Small intestine (tissue), 7 donors: ENCODE measurements around the gene CASKIN2. TPM values are rescaled to one million over a fixed set of nuclear protein-coding genes. Genes with fewer than 3 reads are reported as not detected.

Experiments used
- DNase-seq, 2 donors: peaks; one replicate each; pipeline versions ENCODE4 v3.0.0 to v3.0.0-alpha.2; 2013
- FAIRE-seq: peaks from 2 replicates; lab custom pipeline; 2012; peaks lifted over from hg19 to GRCh38; lab: Jason Lieb, UNC
- H3K27ac ChIP-seq, 3 donors: one replicate each; pipeline ENCODE4 v1.5.1; 2013; ENCODE audit warnings: low read length in 2 of 3, mild to moderate bottlenecking in 2 of 3, control low read depth in 1 of 3, inconsistent platforms in 1 of 3, low read depth in 1 of 3, moderate library complexity in 1 of 3
- H3K27me3 ChIP-seq, 3 donors: one replicate each; pipeline ENCODE4 v1.6.1; 2013; ENCODE audit warnings: low read length in 3 of 3, inconsistent platforms in 1 of 3; ENCODE audit not compliant: control insufficient read depth in 3 of 3, insufficient read depth in 3 of 3
- H3K36me3 ChIP-seq, 3 donors: one replicate each; pipeline ENCODE4 v1.6.1; 2013; ENCODE audit warnings: low read length in 3 of 3, inconsistent platforms in 1 of 3, low read depth in 1 of 3, mild to moderate bottlenecking in 1 of 3, moderate library complexity in 1 of 3; ENCODE audit not compliant: control insufficient read depth in 3 of 3, insufficient read depth in 2 of 3
- H3K4me1 ChIP-seq, 3 donors: one replicate each; pipeline ENCODE4 v1.6.1; 2013; ENCODE audit warnings: low read length in 2 of 3, inconsistent platforms in 1 of 3, low read depth in 1 of 3, mild to moderate bottlenecking in 1 of 3, moderate library complexity in 1 of 3; ENCODE audit not compliant: control insufficient read depth in 3 of 3, insufficient read depth in 2 of 3
- H3K4me3 ChIP-seq, 3 donors: one replicate each; pipeline ENCODE4 v1.5.1; 2013; ENCODE audit warnings: low read length in 3 of 3, control low read depth in 1 of 3, inconsistent platforms in 1 of 3, low read depth in 1 of 3, mild to moderate bottlenecking in 1 of 3, moderate library complexity in 1 of 3
- H3K9me3 ChIP-seq, 2 donors: one replicate each; pipeline ENCODE4 v1.6.1; 2013; ENCODE audit warnings: low read depth in 1 of 2, low read length in 1 of 2; ENCODE audit not compliant: control insufficient read depth in 2 of 2, insufficient read depth in 1 of 2
- WGBS, 3 donors: extraction: QIAGEN DNeasy Blood & Tissue Kit; methylation state at CpG; one replicate each; pipeline ENCODE4 v1.1.7; 2013; 5-methylcytosine and 5-hydroxymethylcytosine counted together
- polyA plus RNA-seq, 4 donors: library from polyadenylated mRNA; stranded (reverse) in 3 of 4; unstranded in 1 of 4; fragments of 200-250 nt in 3 of 4; fragments of 120-200 nt in 1 of 4; gene quantifications; one replicate each; pipeline versions ENCODE4 v1.2.1 to v1.2.3, GENCODE V29; 2013
- donor health status: healthy with polysubstance abuse.
- donor health status: control.
- donor health status: control.
- donor health status: Bipolar disorder and iron deficiency.
- donor health status: healthy.

CASKIN2 gene
- polyA plus RNA-seq, 4 donors, result 7.6 to 15.6 (median 10.9) TPM

DNA sequence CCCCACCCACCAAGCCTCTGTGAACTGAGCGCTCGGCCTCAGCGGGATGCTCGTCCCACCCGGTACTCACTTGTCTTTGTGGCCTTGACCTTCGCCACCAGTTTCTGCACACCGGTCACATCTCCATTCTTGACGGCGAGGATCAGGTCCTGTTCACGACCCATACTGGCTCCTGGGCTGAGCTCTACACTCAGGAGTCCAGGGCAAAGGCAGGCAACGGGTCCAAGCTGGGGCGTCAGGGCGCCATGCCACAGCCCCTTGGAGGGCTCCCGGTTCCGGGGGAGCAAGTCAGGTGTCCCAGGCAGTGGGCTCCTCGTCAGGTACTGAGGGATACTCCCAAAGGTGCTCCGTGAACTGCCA is 1.7 kb downstream of the CASKIN2 start:
- Histone ChIP-seq H3K4me3 (peak overlapping the region in 1 of 3 donors; percentile 77), H3K27me3 (no peaks in the 10 kb centered on the region), H3K9me3 (no peaks in the 10 kb centered on the region), H3K4me1 (peaks cover 0 to 72% (median 7%) of the 10 kb centered on the region in 3 donors), H3K27ac (no peak overlapping the region), H3K36me3 (peaks cover 0 to 60% (median 0%) of the 10 kb centered on the region in 3 donors)
- FAIRE-seq (no peak), DNase-seq (no peak)
- 83 to 85% (median 84%) methylated on average over 17 of the region's 17 CpGs for WGBS, 3 donors

- peak overlapping the region in 1 of 3 donors; percentile 79 for H3K27ac ChIP-seq
- no peaks in the 10 kb centered on the region for H3K27me3 ChIP-seq
- H3K9me3 ChIP-seq, result no peaks in the 10 kb centered on the region
- FAIRE-seq (no peak), DNase-seq (no peak)
- WGBS, 3 donors, result 60 to 71% (median 65%) methylated on average over 10 of the region's 10 CpGs
- H3K36me3 ChIP-seq, result peaks cover 0 to 60% (median 0%) of the 10 kb centered on the region in 3 donors
- peaks cover 0 to 72% (median 7%) of the 10 kb centered on the region in 3 donors for H3K4me1 ChIP-seq
- no peak overlapping the region for H3K4me3 ChIP-seq
These were observed 2.3 kb downstream of the CASKIN2 start for GRCh38 chr17:75512926-75513640.

DNA sequence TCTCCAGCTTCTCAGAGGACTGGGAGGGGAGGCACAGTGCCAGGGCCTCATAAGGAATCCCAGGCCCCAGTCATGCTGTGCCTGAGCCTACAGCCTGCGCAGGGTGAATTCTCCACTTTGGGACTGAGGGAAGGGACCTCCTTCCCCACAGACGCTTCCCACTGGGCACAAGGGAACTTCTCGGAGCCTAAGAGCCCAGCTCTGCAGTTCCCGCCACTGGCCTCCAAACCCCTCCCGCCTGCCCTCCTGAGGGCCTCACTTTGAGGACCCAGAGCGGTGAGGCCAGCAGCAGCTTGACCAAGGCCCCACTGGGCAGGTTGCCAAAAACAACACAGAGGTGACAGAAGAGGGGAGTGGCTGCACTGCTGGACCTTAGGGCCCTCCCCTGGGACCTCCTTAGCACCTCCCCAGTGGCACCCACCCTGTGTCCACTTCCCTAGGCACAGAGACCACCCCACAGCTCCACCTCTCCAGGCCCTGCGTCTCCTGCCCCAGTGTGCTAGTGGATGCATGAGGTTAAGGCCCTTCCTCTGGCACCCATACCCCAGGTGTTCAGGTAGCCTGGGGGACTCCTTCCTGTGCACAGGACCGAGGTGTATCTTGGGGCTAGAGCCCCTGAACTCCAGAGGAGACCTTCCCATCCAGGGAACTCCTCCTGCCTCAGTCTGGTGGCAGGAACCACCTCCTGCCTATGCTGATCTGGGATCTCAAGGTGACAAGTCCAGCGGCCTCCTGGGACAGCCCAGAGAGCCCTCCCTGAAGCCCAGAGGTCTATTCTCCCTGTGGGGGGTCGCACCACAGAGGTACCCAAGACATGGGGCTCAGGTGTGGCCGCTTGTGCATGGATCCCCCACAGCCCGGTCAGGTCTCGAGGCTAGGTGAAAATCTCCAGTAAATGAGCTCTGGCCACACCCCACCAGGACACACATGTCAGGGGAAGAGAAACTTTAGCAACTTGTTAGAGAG is 3.4 kb downstream of the CASKIN2 start:
- no peak for FAIRE-seq
- DNase-seq, result peak; percentile 38 to 76
- Histone ChIP-seq H3K9me3 (no peaks in the 10 kb centered on the region), H3K36me3 (peaks cover 3 to 67% (median 4%) of the 10 kb centered on the region in 3 donors), H3K4me3 (peak overlapping the region in 1 of 3 donors; percentile 2), H3K27me3 (no peaks in the 10 kb centered on the region), H3K27ac (peak overlapping the region in 2 of 3 donors; percentile 50 to 79), H3K4me1 (peaks cover 0 to 74% (median 7%) of the 10 kb centered on the region in 3 donors)
- WGBS, 3 donors, result 60 to 67% (median 62%) methylated on average over 12 to 13 of the region's 13 CpGs

DNA sequence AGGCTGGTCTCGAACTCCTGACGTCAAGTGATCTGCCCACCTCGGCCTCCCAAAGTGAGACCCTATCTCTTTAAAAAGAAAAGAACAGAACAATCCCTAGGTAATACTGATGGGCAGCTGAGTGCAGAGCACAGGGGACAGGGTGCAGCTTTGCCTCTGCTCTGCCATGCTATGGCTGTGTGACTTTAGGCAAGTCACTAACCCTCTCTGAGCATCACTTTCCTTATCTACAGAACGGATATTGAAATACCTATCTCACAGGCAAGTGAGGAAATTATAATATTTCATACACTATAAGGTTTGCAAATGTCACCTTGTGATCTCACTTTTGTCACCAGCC is 4.1 kb downstream of the CASKIN2 start:
- Histone ChIP-seq H3K36me3 (peaks cover 3 to 74% (median 5%) of the 10 kb centered on the region in 3 donors), H3K27me3 (no peaks in the 10 kb centered on the region), H3K4me3 (no peak overlapping the region), H3K4me1 (peaks cover 0 to 75% (median 7%) of the 10 kb centered on the region in 3 donors), H3K27ac (peak overlapping the region in 2 of 3 donors; percentile 50 to 79), H3K9me3 (no peaks in the 10 kb centered on the region)
- WGBS, 3 donors, result 82 to 90% (median 82%) methylated on average over 4 of the region's 4 CpGs
- no peak for FAIRE-seq
- DNase-seq, result no peak

DNA sequence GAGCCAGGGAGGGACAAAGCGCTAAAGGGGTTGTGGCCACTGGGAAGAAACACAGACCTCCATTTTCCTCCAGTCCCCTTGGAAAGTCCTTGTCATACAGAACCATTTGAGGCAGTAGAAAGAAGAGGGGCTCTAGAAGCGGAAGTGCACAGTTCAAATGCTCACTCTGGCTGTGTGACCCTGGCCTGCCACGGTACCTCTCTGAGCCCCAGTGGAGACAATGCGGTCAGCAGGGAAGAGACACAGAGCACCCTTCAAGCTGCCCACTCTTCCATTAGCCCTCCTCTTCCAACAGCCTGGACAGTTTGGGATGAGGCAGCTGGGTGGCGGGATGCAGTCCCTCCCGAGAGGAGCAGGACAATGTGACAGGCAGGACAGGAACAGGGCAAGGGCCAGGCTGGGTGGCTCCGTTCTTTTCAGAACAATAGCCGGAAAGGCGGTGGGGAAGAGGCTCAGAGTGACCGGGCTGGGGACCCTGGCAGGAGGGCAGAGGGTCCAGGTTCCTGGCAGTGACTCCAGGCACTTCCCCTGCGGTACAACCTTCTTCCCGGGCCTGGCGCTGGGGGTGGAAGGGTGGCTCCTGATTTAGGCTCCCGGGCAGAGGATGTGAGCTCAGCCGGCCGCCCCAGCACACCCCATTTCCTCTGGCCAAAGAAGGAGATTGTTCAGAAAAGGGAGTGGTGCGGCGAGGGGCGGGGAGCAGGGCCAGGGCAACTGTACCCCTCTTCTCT is 5.6 kb downstream of the CASKIN2 start:
- WGBS, 3 donors, result 53 to 73% (median 60%) methylated on average over 19 of the region's 19 CpGs
- Histone ChIP-seq H3K27ac (peak overlapping the region in 2 of 3 donors; percentile 78 to 81), H3K4me1 (peaks cover 0 to 78% (median 7%) of the 10 kb centered on the region in 3 donors), H3K9me3 (no peaks in the 10 kb centered on the region), H3K4me3 (no peak overlapping the region), H3K36me3 (peaks cover 5 to 89% (median 5%) of the 10 kb centered on the region in 3 donors), H3K27me3 (no peaks in the 10 kb centered on the region)
- DNase-seq (no peak), FAIRE-seq (no peak)

DNA sequence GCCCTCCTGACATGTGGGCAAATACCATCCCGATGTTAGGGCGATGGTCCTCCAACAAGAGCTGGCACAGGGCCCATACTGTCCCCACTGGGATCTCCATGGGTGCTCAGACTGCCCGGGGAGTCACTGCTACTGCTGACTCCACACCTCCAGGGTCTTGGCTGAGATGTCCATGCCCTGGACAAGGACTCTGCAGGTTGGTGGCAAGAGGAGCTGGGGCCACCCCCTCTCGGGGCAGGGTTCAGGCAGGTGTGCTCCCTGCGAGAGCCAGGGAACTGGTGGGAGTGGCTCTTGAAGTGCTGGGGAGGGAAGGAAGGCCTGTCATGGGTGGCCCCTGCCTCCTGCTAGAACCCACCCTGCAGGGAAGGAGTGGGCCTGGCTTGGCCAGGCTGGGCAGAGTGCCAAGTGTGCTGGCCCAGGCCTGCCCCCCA is 6.4 kb downstream of the CASKIN2 start:
- H3K9me3 ChIP-seq, result no peaks in the 10 kb centered on the region
- H3K27ac ChIP-seq, result peak overlapping the region in 2 of 3 donors; percentile 78 to 81
- no peak overlapping the region for H3K4me3 ChIP-seq
- no peak for FAIRE-seq
- peaks cover 5 to 95% (median 5%) of the 10 kb centered on the region in 3 donors for H3K36me3 ChIP-seq
- H3K27me3 ChIP-seq, result no peaks in the 10 kb centered on the region
- DNase-seq, result peak; percentile 66 to 69
- WGBS, 3 donors, result 28 to 44% (median 41%) methylated on average over 5 of the region's 5 CpGs
- H3K4me1 ChIP-seq, result peaks cover 0 to 77% (median 7%) of the 10 kb centered on the region in 3 donors

GRCh38 chr17:75507733-75508719 is 7.3 kb downstream of the CASKIN2 start:
- H3K36me3 ChIP-seq, result peaks cover 5 to 95% (median 7%) of the 10 kb centered on the region in 3 donors
- peaks cover 0 to 68% (median 7%) of the 10 kb centered on the region in 3 donors for H3K4me1 ChIP-seq
- H3K9me3 ChIP-seq, result no peaks in the 10 kb centered on the region
- FAIRE-seq (no peak), DNase-seq (peak in 1 of 2 donors; percentile 71)
- WGBS, 3 donors, result 75 to 77% (median 75%) methylated on average over 16 to 27 of the region's 27 CpGs
- no peaks in the 10 kb centered on the region for H3K27me3 ChIP-seq
- H3K27ac ChIP-seq, result peak overlapping the region in 1 of 3 donors; percentile 78
- H3K4me3 ChIP-seq, result no peak overlapping the region
